HEK293 (cell line): ENCODE results near the gene GNL3.
A peak's percentile ranks its signal among the peaks of the same experiment; 100 is the strongest.

Experiments used
- CTCF ChIA-PET: fragments of 350-600 bp; formaldehyde crosslinking; extraction: SDS; loops from one replicate; lab custom pipeline; 2021; ENCODE audit warnings: antibody characterized with exemption; lab: Yijun Ruan, JAX
- POLR2A ChIA-PET: fragments of 300-600 bp; formaldehyde crosslinking; extraction: SDS; loops from one replicate; lab custom pipeline; 2020; ENCODE audit warnings: antibody characterized with exemption, inconsistent platforms; lab: Yijun Ruan, JAX
- H3K27ac ChIP-seq: fragments of 200-500 bp; sonication (Bioruptor generic); 2 replicates; pipeline ENCODE4 v1.5.1; 2014; ENCODE audit warnings: low read depth, low read length, control low read depth, inconsistent platforms; ENCODE audit errors: extremely low read depth
- H3K36me3 ChIP-seq, 2 experiments: fragments of 200-500 bp in 1 of 2; sonication (Bioruptor generic) in 1 of 2; 1 replicate in 1 of 2; 2 replicates in 1 of 2; pipeline ENCODE4 v1.5.1; 2014 to 2017; ENCODE audit warnings: inconsistent platforms in 2 of 2, low read length in 2 of 2; ENCODE audit not compliant: control insufficient read depth in 2 of 2, insufficient read depth in 1 of 2
- H3K4me1 ChIP-seq: fragments of 200-500 bp; sonication (Bioruptor generic); 2 replicates; pipeline ENCODE4 v1.5.1; 2014; ENCODE audit warnings: mild to moderate bottlenecking, low read length, inconsistent platforms; ENCODE audit not compliant: control insufficient read depth, insufficient read depth
- H3K4me3 ChIP-seq: 2 replicates; pipeline ENCODE4 v1.5.1; 2011; ENCODE audit warnings: low read depth, mild to moderate bottlenecking, control low read depth, low read length, moderate library complexity
- H3K9me3 ChIP-seq: fragments of 200-500 bp; sonication (Bioruptor generic); 2 replicates; pipeline ENCODE4 v1.5.1; 2014; ENCODE audit warnings: low read depth, low read length, inconsistent platforms; ENCODE audit not compliant: control insufficient read depth, insufficient read depth
- BCL11A ChIP-seq: fragments of 450-650 bp; formaldehyde crosslinking; IDR thresholded peaks from 2 replicates; pipeline ENCODE4 v1.5.1; 2016; ENCODE audit warnings: low read depth, missing biosample characterization, missing genetic modification characterization
- EGR2 ChIP-seq: fragments of 450-650 bp; formaldehyde crosslinking; IDR thresholded peaks from 2 replicates; pipeline ENCODE4 v1.5.1; 2016; ENCODE audit warnings: low read depth, missing biosample characterization, missing genetic modification characterization
- KLF16 ChIP-seq: fragments of 450-650 bp; formaldehyde crosslinking; IDR thresholded peaks from 2 replicates; pipeline ENCODE4 v1.5.1; 2017; ENCODE audit warnings: missing biosample characterization, missing genetic modification characterization
- MEIS1 ChIP-seq: sonication (generic); formaldehyde crosslinking; IDR thresholded peaks from 2 replicates; pipeline ENCODE4 v1.8.1; 2022; ENCODE audit warnings: missing genetic modification reagents, mild to moderate bottlenecking, borderline replicate concordance
- ZBTB8A ChIP-seq: fragments of 450-650 bp; formaldehyde crosslinking; IDR thresholded peaks from 2 replicates; pipeline ENCODE4 v1.5.1; 2016; ENCODE audit warnings: missing biosample characterization, missing genetic modification characterization
- ZNF121 ChIP-seq: fragments of 450-650 bp; formaldehyde crosslinking; IDR thresholded peaks from 2 replicates; pipeline ENCODE4 v1.5.1; 2016; ENCODE audit warnings: missing biosample characterization, missing genetic modification characterization
- ZNF274 ChIP-seq, 2 experiments: fragments of 200-500 bp in 1 of 2; fragments of 450-650 bp in 1 of 2; sonication (Bioruptor generic) in 1 of 2; formaldehyde crosslinking in 1 of 2; IDR thresholded peaks; 2 replicates each; pipeline versions ENCODE4 v1.5.1 to v1.6.1; 2014 to 2016; ENCODE audit warnings: borderline replicate concordance in 1 of 2, inconsistent platforms in 1 of 2, low read length in 1 of 2, missing biosample characterization in 1 of 2, missing genetic modification characterization in 1 of 2
- ZNF521 ChIP-seq: fragments of 450-650 bp; formaldehyde crosslinking; IDR thresholded peaks from 2 replicates; pipeline ENCODE4 v1.5.1; 2017; ENCODE audit warnings: missing biosample characterization, mild to moderate bottlenecking, missing genetic modification characterization
- ZNF561 ChIP-seq: fragments of 450-650 bp; IDR thresholded peaks from 2 replicates; pipeline ENCODE4 v1.5.1; 2018; ENCODE audit warnings: missing biosample characterization, missing genetic modification characterization, borderline replicate concordance
- ZNF610 ChIP-seq: fragments of 450-650 bp; formaldehyde crosslinking; IDR thresholded peaks from 2 replicates; pipeline ENCODE4 v1.5.1; 2016; ENCODE audit warnings: missing biosample characterization, missing genetic modification characterization, borderline replicate concordance
- ZNF624 ChIP-seq: fragments of 450-650 bp; formaldehyde crosslinking; IDR thresholded peaks from 2 replicates; pipeline ENCODE4 v1.5.1; 2017; ENCODE audit warnings: missing biosample characterization, missing genetic modification characterization
- ZNF677 ChIP-seq: fragments of 450-650 bp; IDR thresholded peaks from 2 replicates; pipeline ENCODE4 v1.5.0; 2018; ENCODE audit warnings: missing biosample characterization, mild to moderate bottlenecking, missing genetic modification characterization, moderate library complexity
- ZNF830 ChIP-seq: fragments of 450-650 bp; IDR thresholded peaks from 2 replicates; pipeline ENCODE4 v1.5.0; 2018; ENCODE audit warnings: missing biosample characterization, missing genetic modification characterization, low read depth, mild to moderate bottlenecking, moderate library complexity
- TF ChIP-seq, protein P1 (sequence below): fragments of 450-650 bp; formaldehyde crosslinking; IDR thresholded peaks from 2 replicates; pipeline ENCODE4 v1.5.1; 2017; ENCODE audit warnings: missing biosample characterization, missing genetic modification characterization
- TF ChIP-seq, protein P2 (sequence below): fragments of 450-650 bp; formaldehyde crosslinking; IDR thresholded peaks from 2 replicates; pipeline ENCODE4; 2016; ENCODE audit warnings: missing biosample characterization, missing genetic modification characterization
- TF ChIP-seq, protein P3 (sequence below): fragments of 450-650 bp; formaldehyde crosslinking; IDR thresholded peaks from 2 replicates; pipeline ENCODE4 v1.5.1; 2016; ENCODE audit warnings: missing biosample characterization, missing genetic modification characterization, borderline replicate concordance
- TF ChIP-seq, protein P4 (sequence below): fragments of 450-650 bp; formaldehyde crosslinking; IDR thresholded peaks from 2 replicates; pipeline ENCODE4 v1.5.1; 2016; ENCODE audit warnings: missing biosample characterization, missing genetic modification characterization
- TF ChIP-seq, protein P5 (sequence below): fragments of 450-650 bp; formaldehyde crosslinking; IDR thresholded peaks from 2 replicates; pipeline ENCODE4 v1.5.1; 2016; ENCODE audit warnings: missing biosample characterization, missing genetic modification characterization
- TF ChIP-seq, protein P6 (sequence below): fragments of 450-650 bp; formaldehyde crosslinking; IDR thresholded peaks from 2 replicates; pipeline ENCODE4 v1.5.0; 2017; ENCODE audit warnings: missing biosample characterization, missing genetic modification characterization, borderline replicate concordance

The GNL3 gene

DNA sequence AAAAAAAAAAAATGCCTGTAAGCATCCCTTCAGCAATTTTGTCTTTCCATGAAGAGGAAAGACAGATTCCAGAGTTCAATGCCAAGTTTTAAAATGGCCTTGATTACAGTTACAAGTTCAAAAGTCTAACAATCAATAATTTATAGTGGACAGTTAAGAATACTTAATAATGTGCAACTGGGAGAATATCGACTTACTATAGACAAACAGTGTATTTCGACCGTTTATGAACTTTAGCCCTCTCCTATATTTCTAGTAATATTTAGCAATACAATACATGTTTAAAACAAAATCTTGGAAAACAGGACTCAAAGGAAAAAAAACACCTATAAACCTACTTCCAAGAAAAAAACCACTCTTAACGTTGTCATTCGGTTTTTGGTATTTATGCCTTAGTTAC is 1.6 kb upstream of the GNL3 start:
- Histone ChIP-seq H3K36me3 (peaks cover 17 to 59% of the 10 kb centered on the region in 2 experiments), H3K27ac (no peak overlapping the region), H3K9me3 (no peaks in the 10 kb centered on the region), H3K4me3 (no peak overlapping the region), H3K4me1 (peaks cover 2% of the 10 kb centered on the region; the same call in 1 of the 2 replicates)
- ChIA-PET CTCF (no interaction called here), POLR2A (interaction anchor here (1.8 kb wide), 1 partner anchor 148 kb away, joined by 8 read pairs; the partner anchor contains the start of gene UQCC5)
- TF ChIP-seq ZNF274 (IDR thresholded peaks at IDR 0.05; ENCODE audit: low read length) (no peak), ZNF274 (tag by site-specific recombination; IDR thresholded peaks at IDR 0.05; ENCODE audit: borderline replicate concordance) (no peak), ZNF677 (tag by site-specific recombination) (no peak), ZNF624 (tag by site-specific recombination) (no peak), BCL11A (tag by site-specific recombination) (no peak)
- TF ChIP-seq, protein P1, sequence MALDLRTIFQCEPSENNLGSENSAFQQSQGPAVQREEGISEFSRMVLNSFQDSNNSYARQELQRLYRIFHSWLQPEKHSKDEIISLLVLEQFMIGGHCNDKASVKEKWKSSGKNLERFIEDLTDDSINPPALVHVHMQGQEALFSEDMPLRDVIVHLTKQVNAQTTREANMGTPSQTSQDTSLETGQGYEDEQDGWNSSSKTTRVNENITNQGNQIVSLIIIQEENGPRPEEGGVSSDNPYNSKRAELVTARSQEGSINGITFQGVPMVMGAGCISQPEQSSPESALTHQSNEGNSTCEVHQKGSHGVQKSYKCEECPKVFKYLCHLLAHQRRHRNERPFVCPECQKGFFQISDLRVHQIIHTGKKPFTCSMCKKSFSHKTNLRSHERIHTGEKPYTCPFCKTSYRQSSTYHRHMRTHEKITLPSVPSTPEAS (tag by site-specific recombination): no peak
- TF ChIP-seq, protein P2, sequence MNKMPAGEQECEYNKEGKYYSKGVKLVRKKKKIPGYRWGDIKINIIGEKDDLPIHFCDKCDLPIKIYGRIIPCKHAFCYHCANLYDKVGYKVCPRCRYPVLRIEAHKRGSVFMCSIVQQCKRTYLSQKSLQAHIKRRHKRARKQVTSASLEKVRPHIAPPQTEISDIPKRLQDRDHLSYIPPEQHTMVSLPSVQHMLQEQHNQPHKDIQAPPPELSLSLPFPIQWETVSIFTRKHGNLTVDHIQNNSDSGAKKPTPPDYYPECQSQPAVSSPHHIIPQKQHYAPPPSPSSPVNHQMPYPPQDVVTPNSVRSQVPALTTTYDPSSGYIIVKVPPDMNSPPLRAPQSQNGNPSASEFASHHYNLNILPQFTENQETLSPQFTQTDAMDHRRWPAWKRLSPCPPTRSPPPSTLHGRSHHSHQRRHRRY (tag by site-specific recombination): no peak
- TF ChIP-seq, protein P3, sequence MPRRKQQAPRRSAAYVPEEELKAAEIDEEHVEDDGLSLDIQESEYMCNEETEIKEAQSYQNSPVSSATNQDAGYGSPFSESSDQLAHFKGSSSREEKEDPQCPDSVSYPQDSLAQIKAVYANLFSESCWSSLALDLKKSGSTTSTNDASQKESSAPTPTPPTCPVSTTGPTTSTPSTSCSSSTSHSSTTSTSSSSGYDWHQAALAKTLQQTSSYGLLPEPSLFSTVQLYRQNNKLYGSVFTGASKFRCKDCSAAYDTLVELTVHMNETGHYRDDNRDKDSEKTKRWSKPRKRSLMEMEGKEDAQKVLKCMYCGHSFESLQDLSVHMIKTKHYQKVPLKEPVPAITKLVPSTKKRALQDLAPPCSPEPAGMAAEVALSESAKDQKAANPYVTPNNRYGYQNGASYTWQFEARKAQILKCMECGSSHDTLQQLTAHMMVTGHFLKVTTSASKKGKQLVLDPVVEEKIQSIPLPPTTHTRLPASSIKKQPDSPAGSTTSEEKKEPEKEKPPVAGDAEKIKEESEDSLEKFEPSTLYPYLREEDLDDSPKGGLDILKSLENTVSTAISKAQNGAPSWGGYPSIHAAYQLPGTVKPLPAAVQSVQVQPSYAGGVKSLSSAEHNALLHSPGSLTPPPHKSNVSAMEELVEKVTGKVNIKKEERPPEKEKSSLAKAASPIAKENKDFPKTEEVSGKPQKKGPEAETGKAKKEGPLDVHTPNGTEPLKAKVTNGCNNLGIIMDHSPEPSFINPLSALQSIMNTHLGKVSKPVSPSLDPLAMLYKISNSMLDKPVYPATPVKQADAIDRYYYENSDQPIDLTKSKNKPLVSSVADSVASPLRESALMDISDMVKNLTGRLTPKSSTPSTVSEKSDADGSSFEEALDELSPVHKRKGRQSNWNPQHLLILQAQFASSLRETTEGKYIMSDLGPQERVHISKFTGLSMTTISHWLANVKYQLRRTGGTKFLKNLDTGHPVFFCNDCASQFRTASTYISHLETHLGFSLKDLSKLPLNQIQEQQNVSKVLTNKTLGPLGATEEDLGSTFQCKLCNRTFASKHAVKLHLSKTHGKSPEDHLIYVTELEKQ: no peak

DNA sequence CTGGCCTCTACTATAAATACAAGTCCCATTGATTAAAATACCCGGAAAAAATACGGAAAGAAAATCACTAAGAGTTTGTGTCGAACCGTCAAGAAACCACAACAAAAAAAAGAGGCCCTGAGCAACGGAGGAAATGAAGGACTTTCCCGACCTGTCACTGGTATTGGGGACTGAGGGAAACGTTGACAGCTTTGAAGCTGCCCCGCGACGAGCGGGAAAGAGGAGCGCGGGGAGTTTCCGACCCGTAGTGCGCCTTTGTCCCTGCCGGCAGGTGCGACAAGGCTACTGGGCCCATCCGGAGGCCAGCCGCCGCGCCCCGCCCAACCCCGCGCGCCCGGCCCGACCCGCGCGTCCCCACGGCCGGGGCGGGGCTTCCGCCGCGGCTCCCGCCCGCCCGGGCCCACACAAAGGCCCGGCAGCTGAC is 535 bp upstream of the GNL3 start:
- Histone ChIP-seq H3K36me3 (peaks cover 28 to 59% of the 10 kb centered on the region in 2 experiments), H3K9me3 (no peaks in the 10 kb centered on the region), H3K27ac (peak overlapping the region; percentile 87), H3K4me3 (peak overlapping the region; percentile 89), H3K4me1 (peaks cover 2% of the 10 kb centered on the region; the same call in 1 of the 2 replicates)
- ChIA-PET CTCF (no interaction called here), POLR2A (interaction anchor here (0.8 to 1.8 kb wide), 3 partner anchors 12 to 149 kb away, joined by 3 to 13 read pairs (median 8); partner anchors contain the start of genes GLT8D1, SPCS1 and UQCC5)
- TF ChIP-seq, protein P4, sequence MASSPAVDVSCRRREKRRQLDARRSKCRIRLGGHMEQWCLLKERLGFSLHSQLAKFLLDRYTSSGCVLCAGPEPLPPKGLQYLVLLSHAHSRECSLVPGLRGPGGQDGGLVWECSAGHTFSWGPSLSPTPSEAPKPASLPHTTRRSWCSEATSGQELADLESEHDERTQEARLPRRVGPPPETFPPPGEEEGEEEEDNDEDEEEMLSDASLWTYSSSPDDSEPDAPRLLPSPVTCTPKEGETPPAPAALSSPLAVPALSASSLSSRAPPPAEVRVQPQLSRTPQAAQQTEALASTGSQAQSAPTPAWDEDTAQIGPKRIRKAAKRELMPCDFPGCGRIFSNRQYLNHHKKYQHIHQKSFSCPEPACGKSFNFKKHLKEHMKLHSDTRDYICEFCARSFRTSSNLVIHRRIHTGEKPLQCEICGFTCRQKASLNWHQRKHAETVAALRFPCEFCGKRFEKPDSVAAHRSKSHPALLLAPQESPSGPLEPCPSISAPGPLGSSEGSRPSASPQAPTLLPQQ (tag by site-specific recombination): peak; percentile 34; the same call in 1 of the 2 replicates
- TF ChIP-seq KLF16 (no peak), ZNF610 (tag by site-specific recombination) (no peak), ZNF521 (tag by site-specific recombination) (no peak), ZBTB8A (tag by site-specific recombination) (peak; percentile 28; the same call in 1 of the 2 replicates), MEIS1 (CRISPR knock-in tag) (no peak), ZNF121 (tag by site-specific recombination) (no peak), ZNF561 (tag by site-specific recombination) (0 out of 2 replicates have a peak, but pooled peaks have one; percentile 21), ZNF830 (tag by site-specific recombination) (no peak), EGR2 (tag by site-specific recombination) (no peak)
- TF ChIP-seq, protein P5, sequence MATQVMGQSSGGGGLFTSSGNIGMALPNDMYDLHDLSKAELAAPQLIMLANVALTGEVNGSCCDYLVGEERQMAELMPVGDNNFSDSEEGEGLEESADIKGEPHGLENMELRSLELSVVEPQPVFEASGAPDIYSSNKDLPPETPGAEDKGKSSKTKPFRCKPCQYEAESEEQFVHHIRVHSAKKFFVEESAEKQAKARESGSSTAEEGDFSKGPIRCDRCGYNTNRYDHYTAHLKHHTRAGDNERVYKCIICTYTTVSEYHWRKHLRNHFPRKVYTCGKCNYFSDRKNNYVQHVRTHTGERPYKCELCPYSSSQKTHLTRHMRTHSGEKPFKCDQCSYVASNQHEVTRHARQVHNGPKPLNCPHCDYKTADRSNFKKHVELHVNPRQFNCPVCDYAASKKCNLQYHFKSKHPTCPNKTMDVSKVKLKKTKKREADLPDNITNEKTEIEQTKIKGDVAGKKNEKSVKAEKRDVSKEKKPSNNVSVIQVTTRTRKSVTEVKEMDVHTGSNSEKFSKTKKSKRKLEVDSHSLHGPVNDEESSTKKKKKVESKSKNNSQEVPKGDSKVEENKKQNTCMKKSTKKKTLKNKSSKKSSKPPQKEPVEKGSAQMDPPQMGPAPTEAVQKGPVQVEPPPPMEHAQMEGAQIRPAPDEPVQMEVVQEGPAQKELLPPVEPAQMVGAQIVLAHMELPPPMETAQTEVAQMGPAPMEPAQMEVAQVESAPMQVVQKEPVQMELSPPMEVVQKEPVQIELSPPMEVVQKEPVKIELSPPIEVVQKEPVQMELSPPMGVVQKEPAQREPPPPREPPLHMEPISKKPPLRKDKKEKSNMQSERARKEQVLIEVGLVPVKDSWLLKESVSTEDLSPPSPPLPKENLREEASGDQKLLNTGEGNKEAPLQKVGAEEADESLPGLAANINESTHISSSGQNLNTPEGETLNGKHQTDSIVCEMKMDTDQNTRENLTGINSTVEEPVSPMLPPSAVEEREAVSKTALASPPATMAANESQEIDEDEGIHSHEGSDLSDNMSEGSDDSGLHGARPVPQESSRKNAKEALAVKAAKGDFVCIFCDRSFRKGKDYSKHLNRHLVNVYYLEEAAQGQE (tag by site-specific recombination): 0 out of 2 replicates have a peak, but pooled peaks have one; percentile 24
- TF ChIP-seq, protein P6, sequence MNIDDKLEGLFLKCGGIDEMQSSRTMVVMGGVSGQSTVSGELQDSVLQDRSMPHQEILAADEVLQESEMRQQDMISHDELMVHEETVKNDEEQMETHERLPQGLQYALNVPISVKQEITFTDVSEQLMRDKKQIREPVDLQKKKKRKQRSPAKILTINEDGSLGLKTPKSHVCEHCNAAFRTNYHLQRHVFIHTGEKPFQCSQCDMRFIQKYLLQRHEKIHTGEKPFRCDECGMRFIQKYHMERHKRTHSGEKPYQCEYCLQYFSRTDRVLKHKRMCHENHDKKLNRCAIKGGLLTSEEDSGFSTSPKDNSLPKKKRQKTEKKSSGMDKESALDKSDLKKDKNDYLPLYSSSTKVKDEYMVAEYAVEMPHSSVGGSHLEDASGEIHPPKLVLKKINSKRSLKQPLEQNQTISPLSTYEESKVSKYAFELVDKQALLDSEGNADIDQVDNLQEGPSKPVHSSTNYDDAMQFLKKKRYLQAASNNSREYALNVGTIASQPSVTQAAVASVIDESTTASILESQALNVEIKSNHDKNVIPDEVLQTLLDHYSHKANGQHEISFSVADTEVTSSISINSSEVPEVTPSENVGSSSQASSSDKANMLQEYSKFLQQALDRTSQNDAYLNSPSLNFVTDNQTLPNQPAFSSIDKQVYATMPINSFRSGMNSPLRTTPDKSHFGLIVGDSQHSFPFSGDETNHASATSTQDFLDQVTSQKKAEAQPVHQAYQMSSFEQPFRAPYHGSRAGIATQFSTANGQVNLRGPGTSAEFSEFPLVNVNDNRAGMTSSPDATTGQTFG (tag by site-specific recombination): no peak
